Measurements from ENCODE around the gene METTL2A. TPM values are rescaled to one million over a fixed set of nuclear protein-coding genes. Genes with fewer than 3 reads are reported as not detected.
"Not testable (repeated sequence)": the region's sequence is repeated elsewhere in the genome, so short reads cannot be mapped to it uniquely, and the experiment has no call there.

Gene METTL2A, protein sequence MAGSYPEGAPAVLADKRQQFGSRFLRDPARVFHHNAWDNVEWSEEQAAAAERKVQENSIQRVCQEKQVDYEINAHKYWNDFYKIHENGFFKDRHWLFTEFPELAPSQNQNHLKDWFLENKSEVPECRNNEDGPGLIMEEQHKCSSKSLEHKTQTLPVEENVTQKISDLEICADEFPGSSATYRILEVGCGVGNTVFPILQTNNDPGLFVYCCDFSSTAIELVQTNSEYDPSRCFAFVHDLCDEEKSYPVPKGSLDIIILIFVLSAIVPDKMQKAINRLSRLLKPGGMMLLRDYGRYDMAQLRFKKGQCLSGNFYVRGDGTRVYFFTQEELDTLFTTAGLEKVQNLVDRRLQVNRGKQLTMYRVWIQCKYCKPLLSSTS
- total RNA-seq = 10 to 100 TPM; 12.8 to 14.9 TPM
- long read RNA-seq, donor 1, transcript METTL2A-201 (9 exons, 2,537 nt) = major isoform, 5 of 9 reads
- long read RNA-seq, donor 1, partial matches to known transcripts = 0 of 9 reads
- long read RNA-seq, donor 1, other reads (novel, unspliced or antisense) = 1 of 9 reads
- long read RNA-seq, donor 2, transcript METTL2A-201 (9 exons, 2,537 nt) = major isoform, 22 of 46 reads
- long read RNA-seq, donor 2, transcript METTL2A-202 (8 exons, 1,556 nt) = minor isoform, 20 of 46 reads
- long read RNA-seq, donor 2, partial matches to known transcripts = 1 of 46 reads
- long read RNA-seq, donor 2, other reads (novel, unspliced or antisense) = 3 of 46 reads

DNA sequence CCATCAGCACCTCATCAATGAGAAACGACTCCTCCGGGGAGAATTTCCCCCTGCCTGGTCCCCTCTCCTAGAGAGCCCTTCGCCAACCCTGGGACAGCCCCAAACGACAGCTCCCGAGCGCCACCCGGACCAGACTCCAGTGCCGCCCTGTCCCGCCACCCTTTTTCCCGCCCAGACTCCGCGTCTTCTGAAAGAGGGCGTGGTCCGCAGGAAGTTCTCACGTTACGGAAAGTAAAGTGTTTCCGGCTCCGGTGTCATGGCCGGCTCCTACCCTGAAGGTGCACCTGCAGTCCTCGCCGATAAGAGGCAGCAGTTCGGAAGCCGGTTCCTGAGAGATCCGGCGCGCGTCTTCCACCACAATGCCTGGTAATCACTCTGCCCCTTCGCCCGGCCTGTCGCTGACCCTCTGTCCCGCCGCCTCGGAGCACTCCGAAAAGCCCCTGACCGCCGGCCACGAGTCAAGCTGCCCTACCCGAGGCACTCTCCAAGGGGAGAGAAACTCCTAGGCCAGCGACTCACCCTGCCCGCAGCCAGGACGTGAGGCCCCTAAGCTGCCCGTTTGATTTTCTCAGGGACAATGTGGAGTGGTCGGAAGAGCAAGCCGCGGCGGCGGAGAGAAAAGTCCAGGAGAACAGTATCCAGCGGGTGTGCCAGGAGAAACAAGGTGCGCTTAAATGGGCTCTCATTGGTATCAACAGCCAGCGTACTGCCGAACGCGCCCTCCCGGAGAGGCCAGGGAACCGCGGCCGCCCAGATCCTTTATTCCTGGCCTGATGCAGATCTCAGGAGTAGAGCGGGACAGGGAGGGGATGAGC lies at the start of gene METTL2A:
Gene METTL2A, plus strand, starts transcription at position 251 of the 815 bp plus-strand sequence. Its CDS starts 6 bp downstream, at position 257.
- DNase-seq (ENCODE audit: low spot score) = peak; percentile 95
- intact Hi-C loops (cut with DNase I) = not testable (repeated sequence)

DNA sequence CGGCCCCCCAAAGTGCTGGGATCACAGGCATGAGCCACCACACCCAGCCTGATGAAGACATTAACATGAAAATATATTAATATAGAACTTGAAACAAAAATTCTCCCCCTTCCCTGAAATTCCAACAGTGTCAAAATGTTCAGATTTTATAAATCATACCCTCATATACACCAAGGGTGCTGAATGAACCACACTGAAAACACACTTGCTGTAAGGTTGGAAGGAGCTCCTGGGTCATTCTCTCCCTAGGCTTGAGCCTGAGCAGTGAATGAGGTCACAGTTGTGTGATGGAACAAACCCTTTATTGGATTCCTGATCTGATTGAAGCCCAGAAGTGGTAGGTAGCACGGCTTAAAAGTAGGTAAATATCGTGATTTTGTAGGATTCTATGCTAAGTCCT lies 43.4 kb upstream of the METTL2A start, which contains the start of gene EFCAB3:
Gene EFCAB3, plus strand, starts transcription at position 301 of the 400 bp plus-strand sequence. CDS start 2,427 bp downstream, outside the sequence.
- no peak for DNase-seq (ENCODE audit: low spot score)
- intact Hi-C loops (cut with DNase I) = no loop called here

- DNase-seq (ENCODE audit: low spot score) = no peak
These were observed 42.1 kb upstream of the METTL2A start for GRCh38 chr17:62381561-62381960.

DNA sequence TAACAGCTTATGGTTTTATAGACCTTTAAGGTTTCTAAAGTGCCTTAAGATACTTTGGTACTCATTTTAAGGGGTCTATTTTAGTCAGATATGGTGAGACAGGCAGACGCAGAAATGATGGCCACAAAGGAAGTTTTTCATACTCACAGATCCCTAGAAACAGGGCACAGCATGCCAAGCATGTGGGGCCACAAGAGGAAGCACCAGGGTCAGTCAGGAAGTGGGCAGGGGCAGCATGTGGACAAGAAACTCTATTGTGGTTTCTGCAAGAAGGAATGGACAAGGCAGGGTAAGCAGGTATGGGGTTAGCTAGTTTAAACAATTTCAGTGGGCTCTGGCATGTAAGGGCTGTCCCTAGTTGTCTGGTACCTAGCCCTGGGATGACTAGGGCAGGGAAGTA lies 34.8 kb upstream of the METTL2A start:
- DNase-seq (ENCODE audit: low spot score) = no peak
- intact Hi-C loops (cut with DNase I) = no loop called here

More at GRCh38 chr17:62381561-62381960, 42.1 kb upstream of the METTL2A start:
- intact Hi-C loops (cut with DNase I) = no loop called here

DNA sequence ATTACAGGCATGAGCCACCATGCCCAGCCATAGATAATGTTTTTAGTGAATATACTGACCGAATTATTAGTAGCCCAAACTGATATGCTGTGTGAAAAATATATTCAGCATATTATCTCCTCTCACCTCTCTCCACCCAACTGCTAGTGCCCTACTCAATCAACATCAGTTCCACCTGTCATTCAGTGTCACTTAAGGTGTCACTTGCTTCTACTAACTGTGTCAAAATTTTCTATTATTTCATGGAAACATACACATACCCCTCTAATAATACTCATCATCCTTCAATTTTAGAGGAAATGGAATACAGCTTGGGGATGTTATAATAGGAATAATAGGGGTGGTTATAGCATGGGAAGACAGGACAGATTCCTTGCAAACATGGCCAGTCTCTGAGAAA lies 30.8 kb upstream of the METTL2A start:
- intact Hi-C loops (cut with DNase I) = no loop called here

DNA sequence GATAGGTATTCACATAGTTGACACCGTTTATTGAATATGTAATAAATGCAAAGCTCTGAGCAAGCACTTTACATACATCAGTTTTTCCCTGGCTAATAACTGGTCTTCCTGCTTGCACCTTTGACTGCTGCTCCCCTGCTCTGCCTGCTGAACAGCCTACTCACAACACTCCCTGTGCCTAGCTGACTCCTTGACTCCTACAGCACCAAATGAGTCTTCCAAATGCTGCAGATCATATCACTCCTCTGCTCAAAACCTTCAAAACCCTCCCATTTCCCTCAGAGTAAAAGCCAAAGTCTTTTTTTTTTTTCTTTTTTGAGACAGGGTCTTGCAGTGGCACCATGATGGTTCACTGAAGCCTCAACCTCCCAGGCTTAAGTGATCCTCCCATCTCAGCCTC lies 24.8 kb upstream of the METTL2A start:
- no peak for DNase-seq (ENCODE audit: low spot score)
- intact Hi-C loops (cut with DNase I) = no loop called here

More for the DNA sequence above, 30.8 kb upstream of the METTL2A start:
- no peak for DNase-seq (ENCODE audit: low spot score)

- intact Hi-C loops (cut with DNase I) = no loop called here
- no peak for DNase-seq (ENCODE audit: low spot score)
These were observed 18.2 kb upstream of the METTL2A start for GRCh38 chr17:62405451-62405850.

GRCh38 chr17:62413090-62413489 lies 10.6 kb upstream of the METTL2A start:
- intact Hi-C loops (cut with DNase I); DNase-seq (ENCODE audit: low spot score): not testable (repeated sequence)

GRCh38 chr17:62426214-62426613 lies 2.5 kb downstream of the METTL2A start:
- intact Hi-C loops (cut with DNase I); DNase-seq (ENCODE audit: low spot score): not testable (repeated sequence)

DNA sequence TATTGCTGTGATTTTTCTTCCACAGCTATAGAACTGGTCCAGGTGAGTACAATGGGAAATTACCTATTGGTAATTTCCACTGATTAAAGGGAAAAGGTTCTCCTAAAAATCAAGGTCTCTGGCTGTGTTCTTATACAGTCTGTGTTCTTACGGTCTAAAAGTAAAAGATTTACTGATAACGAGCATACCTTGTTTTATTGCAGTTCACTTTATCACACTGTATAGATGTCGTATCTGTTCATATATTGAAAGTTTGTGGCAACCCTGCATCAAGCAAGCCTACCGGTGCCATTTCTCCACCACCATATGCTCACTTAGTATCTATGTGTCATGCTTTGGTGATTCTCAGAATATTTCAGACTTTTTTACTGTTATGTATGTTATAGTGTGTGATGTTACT lies 11.6 kb downstream of the METTL2A start:
- DNase-seq (ENCODE audit: low spot score); intact Hi-C loops (cut with DNase I): not testable (repeated sequence)

DNA sequence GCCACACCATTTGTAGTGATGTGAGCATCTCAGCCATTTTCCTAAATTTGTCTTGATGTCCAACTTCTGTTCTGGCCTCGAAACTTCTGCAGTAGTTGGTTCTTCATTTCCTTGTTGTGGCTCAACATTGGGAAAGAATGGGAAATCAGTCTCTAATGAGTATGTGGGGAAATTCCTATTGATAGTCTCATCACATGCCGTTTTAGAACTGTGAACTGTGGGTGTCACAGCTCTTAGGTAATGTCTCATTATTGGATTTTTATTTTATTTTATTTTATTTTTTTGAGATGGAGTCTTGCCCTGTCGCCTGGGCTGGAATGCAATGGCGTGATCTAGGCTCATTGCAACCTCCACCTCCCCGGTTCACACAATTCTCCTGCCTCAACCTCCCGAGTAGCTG lies 17.5 kb downstream of the METTL2A start:
- intact Hi-C loops (cut with DNase I) = not testable (repeated sequence)
- peak; percentile 6 for DNase-seq (ENCODE audit: low spot score)

DNA sequence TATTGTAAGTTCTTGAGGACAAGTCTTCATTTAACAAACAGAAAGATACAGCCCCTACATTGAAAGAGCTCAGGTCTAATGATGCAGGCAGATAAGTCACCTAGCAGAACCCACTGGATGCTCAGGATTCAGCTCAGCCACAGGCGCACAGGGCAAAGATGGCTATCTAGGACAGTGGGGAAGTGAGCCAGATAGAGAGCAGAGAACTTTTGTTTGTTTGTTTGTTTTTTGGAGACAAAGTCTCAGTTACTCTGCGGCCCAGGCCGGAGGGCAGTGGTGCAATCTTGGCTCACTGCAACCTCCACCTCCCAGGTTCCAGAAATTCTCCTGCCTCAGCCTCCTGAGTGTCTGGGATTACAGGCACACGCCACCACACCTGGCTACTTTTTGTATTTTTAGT lies 20.4 kb downstream of the METTL2A start:
- peak; percentile 9 for DNase-seq (ENCODE audit: low spot score)
- intact Hi-C loops (cut with DNase I) = no loop called here

DNA sequence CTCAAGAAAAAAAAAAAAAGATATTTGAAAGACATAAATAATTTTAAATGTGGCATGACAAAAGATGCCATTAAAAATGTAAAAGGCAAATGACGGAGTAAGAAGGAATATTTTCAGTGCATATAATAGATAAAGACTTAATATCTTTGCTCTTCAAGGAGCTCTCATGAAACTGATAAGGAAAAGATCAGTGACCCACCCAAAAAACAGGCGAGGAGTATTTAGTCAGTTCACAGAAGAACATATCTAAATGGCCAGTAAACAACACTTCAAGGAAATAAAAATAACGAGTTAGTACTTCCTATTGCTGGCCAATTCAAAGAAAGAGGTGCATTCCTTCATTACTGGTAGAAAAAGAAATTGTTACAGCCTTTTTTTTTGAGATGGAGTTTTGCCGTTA lies 22.1 kb downstream of the METTL2A start:
- intact Hi-C loops (cut with DNase I); DNase-seq (ENCODE audit: low spot score): not testable (repeated sequence)

- DNase-seq (ENCODE audit: low spot score); intact Hi-C loops (cut with DNase I): not testable (repeated sequence)
These were observed 28.5 kb downstream of the METTL2A start for GRCh38 chr17:62452195-62452594.

DNA sequence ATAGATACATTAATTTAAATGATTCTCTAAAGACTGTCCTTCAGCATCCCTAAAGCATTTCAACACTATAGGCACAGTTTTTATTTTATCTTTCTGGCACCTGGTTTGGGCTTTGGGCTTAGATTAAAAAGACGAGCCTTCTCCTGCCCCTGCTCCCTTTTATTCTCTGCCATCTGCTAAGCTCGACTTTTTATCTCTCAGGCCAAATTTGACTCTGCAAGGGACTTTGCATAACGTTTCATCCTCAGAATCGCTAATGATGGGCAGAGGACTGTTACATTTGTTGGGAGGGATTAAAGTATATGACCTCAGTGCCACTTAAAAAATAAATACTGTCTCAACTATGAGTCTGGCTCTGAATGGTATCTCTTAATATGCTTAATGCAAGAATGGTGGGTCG lies 29.3 kb downstream of the METTL2A start:
- intact Hi-C loops (cut with DNase I); DNase-seq (ENCODE audit: low spot score): not testable (repeated sequence)

DNA sequence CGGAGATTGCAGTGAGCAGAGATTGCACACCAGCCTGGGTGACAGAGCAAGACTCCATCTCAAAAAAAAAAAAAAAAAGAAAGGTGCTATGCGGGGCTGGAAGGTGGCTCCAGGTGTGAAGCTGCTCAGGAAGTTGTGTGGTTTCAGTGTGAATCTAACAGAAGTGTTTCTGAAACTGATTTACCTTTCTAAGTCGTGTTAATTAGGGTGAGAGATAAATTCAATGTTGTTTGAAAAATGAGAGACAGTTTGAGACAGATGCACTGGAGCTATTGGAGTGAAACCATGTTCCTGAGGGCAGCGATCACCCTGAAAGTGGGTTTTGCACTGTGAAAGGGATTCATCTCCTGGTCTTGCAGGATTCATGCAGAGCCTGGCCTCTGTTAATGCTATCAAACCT lies 30.0 kb downstream of the METTL2A start:
- DNase-seq (ENCODE audit: low spot score); intact Hi-C loops (cut with DNase I): not testable (repeated sequence)

GRCh38 chr17:62454111-62454510 lies 30.4 kb downstream of the METTL2A start:
- intact Hi-C loops (cut with DNase I); DNase-seq (ENCODE audit: low spot score): not testable (repeated sequence)

DNA sequence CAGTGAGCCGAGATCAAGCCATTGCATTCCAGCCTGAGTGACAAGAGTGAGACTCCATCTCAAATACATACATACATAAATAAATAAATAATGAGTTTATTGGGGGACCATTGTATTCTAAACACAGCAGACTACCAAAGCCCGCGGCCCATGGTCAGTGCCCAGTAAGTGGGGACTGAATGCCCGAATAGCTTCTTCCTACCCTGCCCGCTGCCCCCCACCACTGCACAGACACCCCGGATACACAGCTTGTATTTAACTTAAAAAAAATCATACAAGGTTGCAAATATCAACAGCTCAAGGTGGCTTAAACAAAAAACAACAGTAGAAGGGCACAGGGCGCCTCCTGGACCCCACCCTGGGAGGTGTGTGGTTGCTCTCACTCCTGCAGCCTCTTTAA lies 32.3 kb downstream of the METTL2A start:
- no peak for DNase-seq (ENCODE audit: low spot score)
- intact Hi-C loops (cut with DNase I) = no loop called here

GRCh38 chr17:62458483-62458882 lies 34.8 kb downstream of the METTL2A start:
- intact Hi-C loops (cut with DNase I); DNase-seq (ENCODE audit: low spot score): not testable (repeated sequence)

Data from posterior vena cava (tissue), 2 donors.